NCI-H2107 treated with DMSO at 0.1 percent for 48 hours (cell line): Measurements from ENCODE around the gene DGKB.
"Not testable (repeated sequence)": the region's sequence is repeated elsewhere in the genome, so short reads cannot be mapped to it uniquely, and the experiment has no call there.

Source experiments
- DNase-seq: peaks from one replicate; lab custom pipeline; 2025; ENCODE audit not compliant: unreplicated experiment; lab: John Stamatoyannopoulos, UW

The DGKB gene

DNA sequence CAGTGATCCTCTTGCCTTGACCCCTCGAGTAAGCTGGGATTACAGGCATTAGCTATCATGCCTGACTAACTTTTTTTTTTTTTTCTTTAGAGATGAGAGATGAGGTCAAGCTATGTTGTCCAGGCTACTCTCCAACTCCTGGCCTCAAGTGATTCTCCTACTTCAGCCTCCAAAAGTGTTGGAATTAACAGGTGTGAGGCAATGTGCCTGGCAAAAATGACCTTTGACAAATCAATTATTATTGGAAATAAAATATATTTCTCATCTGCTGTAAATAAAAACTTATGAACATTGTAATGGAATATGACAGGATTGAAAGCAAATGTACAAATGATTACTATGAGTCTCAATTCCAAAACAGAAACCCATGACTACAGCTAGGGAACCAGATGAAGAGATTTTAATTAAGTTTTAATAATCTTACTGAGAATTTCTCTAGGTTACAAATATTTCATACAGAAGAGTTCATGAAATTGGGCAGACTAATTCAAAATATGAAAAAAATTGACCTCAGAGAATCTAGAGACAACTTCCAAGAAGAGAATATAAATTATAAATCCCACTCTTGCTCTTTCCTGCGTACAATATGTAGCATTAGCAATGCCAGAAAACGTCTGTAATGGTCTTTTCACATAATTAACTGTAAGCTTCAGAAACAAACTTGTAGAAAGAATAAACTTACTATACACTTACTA lies 414.7 kb downstream of the DGKB start:
- no peak for DNase-seq

DNA sequence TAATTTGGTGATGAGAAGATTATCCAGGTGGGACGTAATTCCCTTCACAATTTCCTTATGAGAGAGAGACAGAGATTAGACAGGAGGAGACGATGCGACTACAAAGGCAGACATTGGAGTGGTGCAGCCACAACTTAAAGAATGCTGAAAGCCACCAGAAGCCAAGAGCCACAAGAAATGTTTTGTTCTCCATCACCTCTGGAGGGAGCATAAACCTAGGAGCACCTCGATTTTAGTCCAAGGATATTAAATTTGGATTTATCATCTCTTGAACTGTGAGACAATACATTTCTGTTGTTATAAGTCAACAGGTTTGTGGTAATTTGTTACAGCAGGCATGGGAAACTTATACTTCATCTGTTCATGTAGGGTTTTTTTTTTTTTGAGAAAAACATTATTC lies 418.9 kb downstream of the DGKB start:
- DNase-seq: no peak

DNA sequence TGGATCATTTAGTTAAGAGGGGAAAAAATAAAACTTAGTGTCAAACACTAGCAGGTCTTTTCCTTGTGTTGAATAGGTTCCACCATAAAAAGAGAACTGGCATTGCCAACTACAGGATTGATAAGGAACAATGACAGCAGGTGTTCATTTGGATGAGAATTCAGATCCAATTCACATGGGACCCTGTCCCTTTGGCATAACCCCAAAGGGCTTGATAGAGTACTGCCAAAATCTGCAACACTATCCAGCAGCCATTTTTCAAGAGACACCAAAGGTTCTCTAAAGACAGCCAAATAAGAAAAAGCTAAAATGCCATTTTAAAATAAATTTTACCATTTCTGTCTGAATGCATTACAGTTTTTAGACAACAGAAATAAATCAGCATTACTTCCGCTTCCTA lies 422.3 kb downstream of the DGKB start:
- DNase-seq: no peak

DNA sequence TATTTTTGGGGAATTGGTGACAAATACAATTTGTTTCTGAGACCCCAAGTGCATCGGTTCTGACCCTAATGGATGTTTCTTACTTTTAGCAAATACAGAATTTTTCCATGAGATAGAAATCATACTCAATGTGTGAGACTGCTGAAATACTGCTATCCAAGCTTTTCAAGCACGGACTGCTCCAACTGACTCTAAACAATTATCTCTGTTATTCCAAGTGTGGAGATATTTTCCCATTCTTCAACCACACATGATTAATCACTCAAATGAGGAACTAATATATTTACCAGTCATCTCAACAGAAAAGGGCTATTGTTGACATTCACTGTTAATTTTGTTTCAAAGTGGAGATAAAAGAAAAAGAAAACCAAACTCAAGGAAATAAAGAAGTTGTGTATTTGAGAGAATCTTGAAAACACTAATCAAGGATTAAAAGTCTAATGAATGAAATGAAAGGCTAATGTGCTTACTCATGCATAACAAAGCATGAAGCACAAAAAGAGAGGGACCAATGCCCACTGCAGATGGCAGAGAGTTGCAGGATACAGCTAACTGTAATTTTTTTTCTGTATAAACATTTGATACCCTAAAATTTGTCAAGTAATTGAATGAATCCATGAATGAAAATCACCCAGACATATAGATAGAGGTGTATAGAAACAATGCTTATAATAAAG lies 423.6 kb downstream of the DGKB start:
- DNase-seq: no peak

DNA sequence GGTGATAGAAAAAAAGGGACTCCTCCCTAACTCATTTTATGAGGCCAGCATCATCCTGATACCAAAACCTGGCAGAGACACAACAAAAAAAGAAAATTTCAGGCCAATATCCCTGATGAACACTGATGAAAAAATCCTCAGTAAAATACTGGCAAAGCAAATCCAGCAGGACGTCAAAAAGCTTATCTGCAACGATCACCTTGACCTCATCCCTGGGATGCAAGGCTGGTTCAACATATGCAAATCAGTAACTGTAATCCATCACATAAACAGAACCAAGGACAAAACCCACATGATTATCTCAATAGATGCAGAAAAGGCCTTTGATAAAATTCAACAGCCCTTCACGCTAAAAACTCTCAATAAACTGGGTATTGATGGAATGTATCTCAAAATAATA lies 440.8 kb downstream of the DGKB start:
- DNase-seq: not testable (repeated sequence)

DNA sequence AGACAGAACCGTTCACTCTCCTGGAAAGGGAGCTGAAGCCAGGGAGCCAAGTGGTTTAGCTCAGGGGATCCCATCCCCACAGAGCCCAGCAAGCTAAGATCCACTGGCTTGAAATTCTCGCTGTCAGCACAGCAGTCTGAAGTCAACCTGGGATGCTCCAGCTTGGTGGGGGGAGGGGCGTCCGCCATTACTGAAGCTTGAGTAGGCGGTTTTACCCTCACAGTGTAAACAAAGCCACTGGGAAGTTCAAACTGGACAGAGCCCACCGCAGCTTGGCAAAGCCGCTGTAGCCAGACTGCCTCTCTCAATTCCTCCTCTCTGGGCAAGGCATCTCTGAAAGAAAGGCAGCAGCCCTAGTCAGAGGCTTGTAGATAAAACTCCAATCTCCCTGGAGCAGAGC lies 443.7 kb downstream of the DGKB start:
- DNase-seq: not testable (repeated sequence)

DNA sequence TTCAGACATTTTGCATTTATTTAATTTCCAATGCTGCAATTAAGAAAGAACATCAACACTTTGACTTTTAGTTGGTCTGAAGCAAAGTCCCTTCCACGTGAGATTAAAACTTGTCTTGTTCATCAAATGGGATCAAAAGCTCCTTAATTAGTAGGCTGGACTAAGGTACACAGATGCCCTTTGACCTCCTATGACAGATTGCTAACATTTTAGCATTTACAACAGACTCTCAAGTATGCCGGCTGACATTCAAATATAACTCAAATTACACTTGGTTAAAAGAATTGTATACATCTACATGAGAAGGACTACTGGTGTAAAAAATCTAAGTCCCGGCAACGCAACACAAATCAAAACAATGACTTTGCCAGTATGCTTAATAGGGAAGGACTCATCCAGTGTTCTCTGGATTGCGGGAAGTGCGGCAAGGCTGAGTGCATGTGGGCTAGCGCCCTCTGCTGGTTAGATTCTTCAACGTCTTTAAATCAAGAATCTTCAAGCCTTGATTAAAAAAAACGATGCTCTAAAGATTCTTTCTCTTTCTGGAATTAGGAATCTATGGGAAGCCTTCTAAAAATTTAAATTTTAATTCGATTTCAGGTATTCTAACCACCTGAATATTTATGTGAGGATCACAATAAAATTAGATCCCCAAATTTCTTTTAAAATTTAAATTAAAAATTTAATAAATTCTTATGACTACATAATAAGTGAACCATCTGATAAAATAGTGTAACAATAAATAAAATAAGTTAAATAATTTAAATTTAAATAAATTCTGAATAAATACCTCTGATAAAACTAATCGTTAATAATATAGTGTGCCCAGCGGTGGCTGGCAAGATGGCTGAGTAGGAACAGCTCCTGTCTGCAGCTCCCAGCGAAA lies 444.7 kb downstream of the DGKB start:
- peak; percentile 82 for DNase-seq

DNA sequence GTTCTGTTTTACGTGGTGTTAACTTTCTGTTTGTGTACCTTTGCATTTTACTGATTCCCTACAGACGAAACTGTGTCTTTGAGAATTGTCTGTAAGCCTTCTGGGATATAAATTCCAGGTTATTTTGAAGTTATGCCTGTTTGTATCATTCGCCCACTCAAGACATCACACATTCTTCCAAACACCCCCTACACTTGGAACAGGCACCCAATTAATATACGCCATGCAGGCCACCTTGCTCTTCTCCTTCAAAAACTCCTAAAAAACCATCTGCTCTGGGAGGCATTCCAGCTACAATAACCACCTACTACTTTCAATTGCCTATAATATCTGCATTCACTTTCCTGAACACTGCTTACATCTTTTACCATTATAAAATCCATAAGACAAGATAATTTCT lies 453.3 kb downstream of the DGKB start:
- no peak for DNase-seq

DNA sequence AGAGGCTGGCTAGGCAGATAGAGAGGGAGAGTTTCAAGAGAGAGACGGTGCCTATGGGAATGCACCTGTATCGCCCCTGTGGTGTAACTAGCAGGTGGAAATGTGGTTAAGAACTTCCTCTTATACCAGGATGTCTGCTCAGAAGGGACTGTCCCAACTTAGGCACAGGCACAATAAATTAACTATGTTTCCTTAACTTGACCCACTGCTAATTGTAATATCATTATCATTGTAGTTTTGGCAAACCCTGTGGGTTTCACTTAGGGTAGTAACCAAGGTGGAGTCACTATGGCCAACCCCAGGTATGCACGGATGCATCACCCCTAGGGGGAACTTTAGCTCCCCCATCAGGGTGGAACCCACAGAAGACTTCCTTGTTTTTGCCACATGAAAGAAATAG lies 455.7 kb downstream of the DGKB start:
- no peak for DNase-seq

DNA sequence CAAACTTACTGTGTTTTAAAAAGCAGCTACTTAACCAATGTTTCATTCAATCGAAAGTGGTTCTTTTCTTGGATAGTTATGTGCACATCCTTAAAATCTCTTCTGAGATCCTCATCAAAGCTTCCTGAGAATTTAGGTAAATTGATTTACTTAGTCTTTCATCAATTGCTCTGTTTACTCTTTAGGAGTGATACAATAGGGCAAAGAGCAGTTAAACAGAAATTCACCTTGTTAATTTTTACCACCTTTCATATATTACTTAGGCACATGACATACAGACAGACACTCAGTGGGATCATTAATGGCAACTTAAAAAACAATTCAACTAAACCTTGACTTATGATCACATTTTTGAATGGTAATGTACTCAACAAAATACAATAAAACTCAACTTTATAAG lies 456.3 kb downstream of the DGKB start:
- no peak for DNase-seq

DNA sequence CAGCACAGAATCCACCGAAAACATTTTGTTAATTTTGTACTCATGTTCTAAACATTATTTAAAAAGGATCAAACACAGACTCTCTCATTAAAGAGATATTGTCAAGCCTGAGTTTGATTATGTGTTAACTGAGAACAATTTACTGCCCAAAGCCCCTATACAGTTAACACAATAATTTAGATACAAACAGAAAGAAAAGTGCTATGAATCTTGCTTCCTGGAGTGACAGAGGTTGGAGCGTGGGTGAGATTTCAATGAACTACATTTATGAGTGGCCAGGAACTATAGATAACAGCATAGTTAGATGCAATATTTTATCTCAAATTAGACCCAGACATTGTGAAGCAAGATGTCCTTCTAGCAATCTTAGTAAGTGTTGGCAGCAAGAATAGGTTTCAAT lies 464.2 kb downstream of the DGKB start:
- no peak for DNase-seq

DNA sequence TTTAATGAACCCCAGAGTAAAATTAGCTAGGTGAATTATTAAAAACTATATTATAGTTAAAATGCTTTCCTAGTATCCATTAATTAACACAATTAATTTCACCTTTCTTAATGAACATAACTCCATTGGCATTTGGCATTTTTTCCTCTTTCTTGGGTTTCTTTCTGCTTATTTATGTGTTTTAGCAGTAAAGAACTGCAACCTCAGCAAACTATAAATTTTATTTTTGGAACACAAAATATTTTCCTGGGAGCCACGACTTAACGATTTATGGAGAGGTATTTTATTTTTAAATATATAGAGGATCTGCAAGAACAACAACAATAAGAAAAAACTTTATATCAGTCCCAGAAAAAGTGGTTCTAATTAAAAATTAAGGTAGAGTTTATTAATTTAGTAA lies 465.7 kb downstream of the DGKB start:
- DNase-seq: no peak

DNA sequence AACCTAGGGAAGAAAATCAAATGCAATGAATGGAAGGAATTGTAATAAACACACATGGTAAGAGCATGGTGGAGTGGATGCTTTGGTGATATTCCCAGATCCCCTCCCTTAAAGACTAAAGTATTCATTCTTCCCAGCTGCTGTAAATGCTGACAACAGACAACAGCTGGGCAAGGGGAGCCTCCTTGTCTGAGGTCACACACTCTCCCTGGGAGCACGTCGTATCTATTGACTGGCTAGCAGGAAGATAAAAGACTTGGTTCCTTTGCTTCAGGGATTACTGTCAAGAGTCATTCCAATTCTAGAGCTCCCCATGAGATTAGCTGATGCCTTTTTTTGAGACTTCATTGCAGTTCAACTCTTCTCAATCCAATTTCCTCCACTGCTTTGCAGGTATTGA lies 469.6 kb downstream of the DGKB start:
- DNase-seq: no peak

DNA sequence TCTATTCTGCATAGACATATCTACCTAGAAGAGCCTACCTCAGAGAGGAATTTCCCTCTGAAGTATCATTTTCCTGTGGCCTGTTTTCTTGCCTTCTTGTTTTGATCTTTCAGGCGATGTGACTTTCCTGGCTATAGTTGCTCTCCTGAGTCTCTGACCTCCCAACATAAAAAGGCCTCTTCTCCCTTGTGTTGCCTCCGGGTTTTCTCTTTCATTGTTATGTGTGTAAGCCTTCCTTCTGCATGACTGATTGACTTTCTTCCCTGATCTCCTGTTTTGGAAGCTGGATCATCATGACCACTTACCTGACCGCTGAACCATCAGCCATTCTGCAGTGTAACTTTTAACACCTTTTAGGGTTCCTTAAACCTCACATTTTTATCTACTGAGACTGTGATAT lies 471.6 kb downstream of the DGKB start:
- no peak for DNase-seq

DNA sequence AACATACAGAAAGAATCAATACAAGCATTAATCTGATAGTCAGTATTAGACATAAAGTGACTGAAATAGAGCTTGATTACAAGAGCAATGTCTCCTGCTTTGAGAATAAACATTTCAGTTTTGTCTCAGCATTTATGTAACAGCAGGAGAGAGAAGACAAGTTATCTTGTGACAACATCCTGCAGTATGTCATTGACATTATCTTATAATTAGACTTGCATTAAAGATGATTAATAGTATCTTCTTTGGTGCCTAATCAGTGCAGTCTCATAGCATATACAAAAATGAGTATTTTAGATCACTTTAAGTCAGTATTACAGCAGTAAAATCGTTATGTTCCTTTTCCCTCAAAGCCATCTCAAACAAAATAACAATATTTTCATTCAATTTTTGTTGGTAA lies 477.0 kb downstream of the DGKB start:
- DNase-seq: no peak

DNA sequence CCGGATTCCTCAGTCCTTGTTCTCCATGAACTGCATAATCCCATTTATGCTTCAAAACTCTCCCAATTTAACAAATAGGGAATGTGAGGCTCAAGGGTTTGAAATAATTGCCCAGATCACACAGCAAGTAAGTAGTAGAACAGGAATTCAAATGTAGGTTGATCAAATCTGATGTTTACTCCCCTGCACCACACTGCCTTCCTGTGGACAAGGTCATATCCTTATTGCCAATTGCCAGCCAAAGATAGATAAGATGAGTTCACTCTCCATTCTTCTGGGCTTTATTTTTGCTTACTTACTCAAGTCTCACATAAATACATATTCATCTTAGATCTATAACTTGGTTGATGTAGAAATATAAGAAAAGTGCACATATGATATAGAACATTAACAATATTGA lies 477.9 kb downstream of the DGKB start:
- no peak for DNase-seq

DNA sequence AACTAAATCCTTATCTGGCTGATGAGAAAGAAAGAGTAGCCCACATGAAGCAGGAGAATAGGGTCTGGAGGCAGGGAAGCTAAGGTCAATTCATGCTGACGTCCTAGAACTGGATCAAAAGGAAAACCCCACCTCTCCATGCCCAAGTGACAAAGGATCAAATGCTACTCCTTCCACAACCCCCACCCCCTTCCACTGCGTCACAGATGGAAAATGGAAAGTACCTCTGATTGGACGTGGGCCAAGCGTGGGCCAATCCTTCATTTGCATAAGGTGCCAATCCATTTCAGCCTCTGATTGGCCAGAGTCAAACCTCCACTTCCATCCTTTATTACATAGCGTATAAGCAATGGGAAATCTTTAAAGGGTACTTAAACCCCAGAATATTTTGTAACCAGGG lies 481.8 kb downstream of the DGKB start:
- no peak for DNase-seq

DNA sequence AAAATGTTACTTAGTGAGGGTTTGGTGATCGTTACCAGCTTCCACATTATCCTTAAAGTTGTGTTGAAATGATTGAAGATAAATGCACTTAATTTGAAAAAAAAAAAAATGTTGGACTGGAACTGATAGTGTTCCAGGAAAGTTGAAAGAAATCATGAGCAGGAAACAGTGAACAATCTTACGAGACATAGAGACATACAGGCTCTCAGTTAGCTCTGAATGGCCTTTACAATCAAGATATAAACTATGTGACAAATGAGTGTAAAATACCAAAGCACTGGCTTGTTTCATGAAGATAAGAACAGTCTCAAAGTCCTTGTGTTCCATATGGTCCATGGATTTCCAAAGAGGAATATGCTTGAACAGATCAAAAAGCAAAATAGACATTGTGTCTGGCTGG lies 483.0 kb downstream of the DGKB start:
- DNase-seq: no peak

DNA sequence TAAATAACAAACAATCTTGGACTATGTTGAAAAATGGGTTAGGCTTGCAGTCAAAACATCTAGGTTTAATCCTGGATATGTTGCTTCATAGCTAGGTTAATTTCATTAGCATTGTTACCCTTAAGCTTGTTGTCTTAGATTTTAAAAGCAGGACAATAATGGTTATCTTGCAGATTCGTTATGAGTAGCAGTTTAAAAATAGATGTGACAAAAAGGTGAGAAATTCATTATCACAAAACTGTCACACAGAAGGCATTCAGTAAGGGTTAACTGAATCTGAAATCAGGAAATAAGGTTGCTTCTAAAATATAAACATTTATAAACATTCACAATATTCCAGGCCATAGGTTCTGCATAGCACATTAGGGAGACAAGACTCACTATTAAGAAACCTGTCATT lies 483.9 kb downstream of the DGKB start:
- DNase-seq: no peak

DNA sequence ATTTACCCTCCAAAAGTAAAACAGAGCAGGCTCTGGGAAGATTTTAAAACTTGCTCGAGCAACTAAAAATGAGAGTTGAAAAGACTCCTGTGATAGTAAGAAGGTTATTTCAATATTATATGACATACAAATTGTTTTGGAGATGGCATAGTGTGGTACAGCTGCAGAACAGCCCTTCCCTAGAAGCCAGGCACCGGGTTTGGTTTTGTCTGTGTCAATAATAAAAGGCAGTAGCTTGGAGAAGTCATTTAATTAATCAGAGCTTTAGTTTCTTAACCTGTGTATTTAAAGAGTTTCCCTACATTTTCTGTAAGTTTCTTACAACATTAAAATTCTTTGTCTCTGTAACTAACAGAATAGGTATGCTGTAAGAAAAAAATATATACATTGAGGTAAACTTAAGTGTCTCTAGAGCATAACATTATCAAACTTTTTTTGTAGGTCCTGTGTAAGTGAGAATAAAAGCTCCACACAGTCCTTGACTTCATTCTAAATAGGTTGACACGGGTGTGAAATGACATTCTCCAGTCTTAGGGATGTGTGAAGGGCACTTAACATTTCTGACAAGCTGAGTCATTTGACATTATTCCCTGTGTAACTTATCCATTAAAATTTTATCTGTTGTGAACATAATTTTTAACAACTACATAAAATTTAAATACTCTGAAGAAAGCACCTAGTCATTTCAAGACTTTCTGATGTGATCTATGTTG lies 488.1 kb downstream of the DGKB start:
- DNase-seq: peak; percentile 33

DNA sequence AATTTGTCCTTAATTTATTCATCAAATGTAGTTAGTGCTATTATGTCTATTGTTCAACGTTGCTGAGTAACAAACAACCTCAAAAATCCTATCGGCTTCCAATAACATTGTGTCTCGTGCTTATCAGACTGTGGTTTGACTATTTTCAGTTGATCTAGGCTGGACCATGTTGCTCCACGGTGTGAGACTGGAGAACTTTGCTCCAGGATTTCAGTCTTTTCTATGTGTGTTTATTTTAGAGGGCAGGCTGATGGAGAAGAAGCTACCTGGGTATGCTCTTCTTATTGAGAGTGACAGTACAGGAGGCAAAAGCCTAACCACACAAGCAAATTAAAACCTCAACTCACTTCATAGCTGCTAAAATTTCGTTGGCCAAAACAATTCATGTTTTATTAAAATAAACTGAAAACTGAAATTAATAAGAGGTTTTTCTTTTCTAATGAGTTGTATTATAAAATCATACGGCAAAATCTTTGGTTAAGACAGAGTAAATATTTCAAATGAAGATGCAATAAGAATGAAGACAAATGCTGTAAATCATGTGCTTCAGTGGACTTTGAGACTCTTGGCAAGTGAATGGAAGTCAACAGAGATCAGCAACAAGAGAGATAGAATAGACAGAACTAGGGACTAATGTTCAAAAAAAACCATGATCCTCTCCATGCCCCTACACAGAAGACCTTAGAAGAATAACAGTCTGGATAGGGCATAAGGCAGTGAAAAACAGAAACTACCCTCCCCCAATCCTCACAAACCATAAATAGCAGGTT lies 495.1 kb downstream of the DGKB start:
- no peak for DNase-seq
